CD14-positive monocyte (primary cell): ENCODE data around the gene VRTN. TPM values are rescaled to one million over a fixed set of nuclear protein-coding genes. Genes with fewer than 3 reads are reported as not detected.

Experiments used
- DNase-seq, 3 donors: peaks; one replicate each; pipeline ENCODE4 v3.0.0-alpha.2; 2011 to 2022
- H2AFZ ChIP-seq: 2 replicates; pipeline ENCODE4 v1.6.0; 2012; ENCODE audit warnings: mild to moderate bottlenecking, low read depth, low read length, inconsistent platforms; ENCODE audit not compliant: insufficient read depth, poor library complexity, severe bottlenecking
- H3K27ac ChIP-seq, 2 donors: 1 replicate in 1 of 2; 2 replicates in 1 of 2; pipeline ENCODE4 v1.5.1; 2012 to 2013; ENCODE audit warnings: low read length in 2 of 2, control low read depth in 1 of 2, inconsistent platforms in 1 of 2, low read depth in 1 of 2, mild to moderate bottlenecking in 1 of 2
- H3K27me3 ChIP-seq, 2 donors: one replicate each; pipeline versions ENCODE4 v1.6.0 to v1.6.1; 2011 to 2013; ENCODE audit warnings: low read length in 2 of 2; ENCODE audit not compliant: control insufficient read depth in 2 of 2, insufficient read depth in 2 of 2
- H3K36me3 ChIP-seq, 2 donors: replicated peaks in 1 of 2; 1 replicate in 1 of 2; 2 replicates in 1 of 2; pipeline versions ENCODE4 v1.5.1 to v1.6.1; 2012 to 2013; ENCODE audit warnings: low read length in 2 of 2, control low read depth in 1 of 2, inconsistent platforms in 1 of 2, mild to moderate bottlenecking in 1 of 2; ENCODE audit not compliant: insufficient read depth in 2 of 2, control insufficient read depth in 1 of 2
- H3K4me1 ChIP-seq, 2 donors: 1 replicate in 1 of 2; 2 replicates in 1 of 2; pipeline versions ENCODE4 v1.5.1 to v1.6.1; 2012 to 2013; ENCODE audit warnings: low read length in 2 of 2, control low read depth in 1 of 2, inconsistent platforms in 1 of 2, mild to moderate bottlenecking in 1 of 2, moderate library complexity in 1 of 2; ENCODE audit not compliant: insufficient read depth in 2 of 2, control insufficient read depth in 1 of 2
- H3K4me2 ChIP-seq: replicated peaks from 2 replicates; pipeline ENCODE3; 2012; ENCODE audit warnings: low read length, moderate library complexity, mild to moderate bottlenecking; ENCODE audit not compliant: poor library complexity, severe bottlenecking; ENCODE audit errors: extremely low read depth
- H3K4me3 ChIP-seq, 3 experiments: fragments of 200-600 bp in 1 of 3; sonication (generic) in 1 of 3; replicated peaks in 1 of 3; 1 replicate in 2 of 3; 2 replicates in 1 of 3; pipeline ENCODE4 v1.5.1; 2011 to 2013; ENCODE audit warnings: low read length in 3 of 3, mild to moderate bottlenecking in 3 of 3, control low read depth in 2 of 3, low read depth in 2 of 3, inconsistent platforms in 1 of 3, moderate library complexity in 1 of 3
- H3K79me2 ChIP-seq: 2 replicates; pipeline ENCODE4 v1.6.0; 2012; ENCODE audit warnings: mild to moderate bottlenecking, control low read depth, inconsistent platforms, low read length, moderate library complexity; ENCODE audit not compliant: insufficient read depth
- H3K9ac ChIP-seq: 2 replicates; pipeline ENCODE4 v1.6.0; 2017; ENCODE audit warnings: low read length, mild to moderate bottlenecking; ENCODE audit not compliant: insufficient read depth, poor library complexity, severe bottlenecking
- H3K9me3 ChIP-seq, 2 donors: replicated peaks in 1 of 2; 1 replicate in 1 of 2; 2 replicates in 1 of 2; pipeline versions ENCODE4 v1.5.1 to v1.6.1; 2012 to 2013; ENCODE audit warnings: low read length in 2 of 2, control low read depth in 1 of 2; ENCODE audit not compliant: control insufficient read depth in 1 of 2, insufficient read depth in 1 of 2
- H4K20me1 ChIP-seq: 2 replicates; pipeline ENCODE4 v1.6.0; 2012; ENCODE audit warnings: mild to moderate bottlenecking, low read length, control low read depth, moderate library complexity; ENCODE audit not compliant: insufficient read depth
- H3K27ac Mint-ChIP-seq, 7 donors: one replicate each; pipeline ENCODE4 v1.8.0; 2020; ENCODE audit warnings: mild to moderate bottlenecking in 7 of 7, mixed read lengths in 7 of 7, moderate library complexity in 6 of 7, inconsistent platforms in 2 of 7
- H3K27me3 Mint-ChIP-seq, 3 donors: one replicate each; pipeline ENCODE4 v1.8.0; 2021 to 2022; ENCODE audit warnings: low read depth in 3 of 3, mild to moderate bottlenecking in 3 of 3, mixed read lengths in 3 of 3, moderate library complexity in 3 of 3, inconsistent platforms in 1 of 3
- H3K36me3 Mint-ChIP-seq, 2 donors: one replicate each; pipeline ENCODE4 v1.8.0; 2020; ENCODE audit warnings: mixed read lengths in 2 of 2, inconsistent platforms in 1 of 2, mild to moderate bottlenecking in 1 of 2
- H3K4me1 Mint-ChIP-seq: one replicate; pipeline ENCODE4 v1.8.0; 2020; ENCODE audit warnings: mild to moderate bottlenecking, mixed read lengths
- H3K4me3 Mint-ChIP-seq, 2 donors: one replicate each; pipeline ENCODE4 v1.8.0; 2020; ENCODE audit warnings: mild to moderate bottlenecking in 2 of 2, mixed read lengths in 2 of 2, moderate library complexity in 1 of 2
- H3K9me3 Mint-ChIP-seq, 7 donors: one replicate each; pipeline ENCODE4 v1.8.0; 2020 to 2022; ENCODE audit warnings: mixed read lengths in 7 of 7, mild to moderate bottlenecking in 6 of 7, moderate library complexity in 6 of 7, inconsistent platforms in 2 of 7
- CTCF ChIP-seq: fragments of 200-600 bp; IDR thresholded peaks from one replicate; pipeline ENCODE4 v1.8.0; 2022; ENCODE audit warnings: antibody characterized with exemption, mild to moderate bottlenecking
- WGBS: methylation state at CpG from one replicate; pipeline ENCODE4 v1.1.5; 2013; ENCODE audit warnings: missing lambda C conversion rate; ENCODE audit not compliant: insufficient coverage; 5-methylcytosine and 5-hydroxymethylcytosine counted together
- intact Hi-C, 2 donors: fragments of 100-400 bp; cut with micrococcal nuclease; formaldehyde crosslinking; loops; one replicate each; pipeline versions ENCODE4 v1.15.0 to v1.15.1; 2023
- polyA plus RNA-seq, 3 donors: library from polyadenylated mRNA; depleted of rRNA in 1 of 3; unstranded in 2 of 3; stranded (reverse) in 1 of 3; fragments of 300-500 nt in 2 of 3; fragments of >200 nt in 1 of 3; fragmentation: Illumina TruSeq in 2 of 3; gene quantifications; 1 replicate in 2 of 3; 2 replicates in 1 of 3; pipeline ENCODE4 v1.2.3, GENCODE V29; 2012 to 2021

The VRTN gene
- polyA plus RNA-seq, 3 donors = not detected

- Histone ChIP-seq H3K36me3 (no peaks in the 10 kb centered on the region), H3K4me1 (no peaks in the 10 kb centered on the region), H3K9me3 (no peaks in the 10 kb centered on the region), H3K79me2 (no peaks in the 10 kb centered on the region), H3K27me3 (no peaks in the 10 kb centered on the region), H2AFZ (no peak overlapping the region), H3K9ac (no peak overlapping the region), H3K4me3 (no peak overlapping the region), H3K4me2 (no peak overlapping the region), H3K27ac (no peak overlapping the region), H4K20me1 (no peaks in the 10 kb centered on the region)
- H3K4me3 Mint-ChIP-seq = no peak overlapping the region
- WGBS = 92% methylated on average over 6 of the region's 6 CpGs
- no peak for TF ChIP-seq CTCF
- no peaks in the 10 kb centered on the region for H3K36me3 Mint-ChIP-seq
- no peaks in the 10 kb centered on the region for H3K9me3 Mint-ChIP-seq
- peaks cover 9 to 17% (median 10%) of the 10 kb centered on the region in 3 donors for H3K27me3 Mint-ChIP-seq
- no peak overlapping the region for H3K27ac Mint-ChIP-seq
- DNase-seq = no peak
- intact Hi-C loops = no loop called here
- no peaks in the 10 kb centered on the region for H3K4me1 Mint-ChIP-seq
These were observed 61.2 kb downstream of the VRTN start for GRCh38 chr14:74409441-74409840.

Other genes with a start within 250 kb of the VRTN start
- not detected for gene VSX2, start 109.0 kb upstream of the VRTN start, polyA plus RNA-seq
- 10 to 100 TPM; 13.9 to 54.1 (median 14.2) TPM for gene ABCD4, start 45.5 kb upstream of the VRTN start, polyA plus RNA-seq
- not detected for gene SYNDIG1L, start 77.7 kb downstream of the VRTN start, polyA plus RNA-seq
- gene NPC2, start 144.8 kb downstream of the VRTN start, polyA plus RNA-seq = 1,000 to 10,000 TPM in 1 of 3 donors, 100 to 1,000 TPM in 2; 675 to 1,159 (median 772) TPM
- 10 to 100 TPM in 2 of 3 donors, 1 to 10 TPM in 1; 6.1 to 61.7 (median 55.9) TPM for gene ISCA2, start 145.3 kb downstream of the VRTN start, polyA plus RNA-seq